GM18873 (cell line): ENCODE data around the gene HSD11B1.
A peak's percentile ranks its signal among the peaks of the same experiment; 100 is the strongest.

ENCODE experiments used
- ATAC-seq: cut with Tn5 transposase; IDR thresholded peaks from one replicate; pipeline ENCODE4 v1.9.1; 2021; ENCODE audit warnings: mild to moderate bottlenecking, moderate library complexity, moderate number of reproducible peaks; ENCODE audit not compliant: unreplicated experiment, low FRiP score

Gene HSD11B1

GRCh38 chr1:209751627-209752231 lies 47.1 kb downstream of the HSD11B1 start:
- peak; percentile 42 for ATAC-seq

DNA sequence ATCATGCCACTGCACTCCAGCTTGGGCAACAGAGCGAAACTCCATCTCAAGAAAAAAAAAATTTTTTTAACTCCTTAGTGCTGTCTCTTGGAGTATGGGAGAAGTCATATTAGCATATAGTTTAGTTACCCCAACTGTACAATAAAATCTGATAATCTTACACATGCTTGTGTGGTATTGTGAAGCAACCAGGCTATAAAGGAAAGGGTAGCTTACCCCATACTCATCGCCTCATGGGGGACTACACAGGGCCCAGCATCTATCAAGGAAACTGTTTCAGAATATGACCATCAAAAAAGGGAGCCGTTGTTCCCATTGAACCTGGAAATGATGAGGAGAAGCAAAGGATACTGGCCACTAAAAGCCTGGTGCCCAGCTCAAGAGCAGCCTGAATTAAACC lies 48.2 kb downstream of the HSD11B1 start:
- ATAC-seq: no peak

DNA sequence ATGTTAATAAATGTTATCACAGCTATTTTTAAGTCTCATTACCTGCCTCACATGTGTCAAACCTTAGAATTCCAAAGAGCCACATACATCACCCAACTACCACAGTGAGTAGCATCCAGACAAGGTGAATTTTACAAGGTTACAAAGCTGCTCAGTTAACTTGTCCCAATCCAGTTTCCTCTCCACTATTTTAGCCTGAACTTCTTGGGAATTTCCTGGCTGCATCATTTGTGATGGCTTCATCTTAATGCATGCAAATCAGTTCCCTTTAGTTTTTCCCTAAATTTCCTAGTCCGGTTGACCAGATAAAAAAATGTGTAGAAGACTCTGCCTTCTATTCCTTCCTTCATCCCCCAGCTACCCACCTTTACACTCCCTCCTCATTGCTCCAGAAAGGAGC lies 50.6 kb downstream of the HSD11B1 start:
- ATAC-seq: no peak

GRCh38 chr1:209755926-209756614 lies 51.4 kb downstream of the HSD11B1 start, which contains the start of gene TRAF3IP3:
Gene TRAF3IP3 (plus strand): TSS chr1:209756053. CDS start chr1:209760040, 3,987 bp downstream.
- ATAC-seq: peak; percentile 77

GRCh38 chr1:209756615-209757445 lies 52.2 kb downstream of the HSD11B1 start:
- no peak for ATAC-seq

DNA sequence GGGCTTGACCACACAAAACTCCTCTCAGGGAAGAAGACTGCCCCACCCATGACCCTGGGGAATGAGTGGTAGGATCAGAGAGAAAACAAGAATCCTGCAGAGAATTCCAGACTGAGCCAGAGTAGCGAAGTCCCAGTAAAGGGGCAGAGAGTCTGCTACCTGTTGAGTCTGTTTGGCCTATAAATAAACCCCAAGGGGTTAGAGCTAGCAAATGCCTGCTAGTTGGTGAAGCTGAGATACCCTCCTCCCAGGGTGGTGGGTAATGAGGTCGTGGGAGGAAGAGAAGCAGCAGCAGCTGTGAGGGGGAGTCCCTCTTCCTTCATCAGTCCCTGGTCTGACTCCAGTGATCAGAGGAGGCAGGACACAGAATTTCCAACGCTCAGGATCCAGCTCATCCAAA lies 53.8 kb downstream of the HSD11B1 start:
- ATAC-seq: no peak

- ATAC-seq: no peak
Measured at GRCh38 chr1:209759829-209760359, 55.2 kb downstream of the HSD11B1 start.

DNA sequence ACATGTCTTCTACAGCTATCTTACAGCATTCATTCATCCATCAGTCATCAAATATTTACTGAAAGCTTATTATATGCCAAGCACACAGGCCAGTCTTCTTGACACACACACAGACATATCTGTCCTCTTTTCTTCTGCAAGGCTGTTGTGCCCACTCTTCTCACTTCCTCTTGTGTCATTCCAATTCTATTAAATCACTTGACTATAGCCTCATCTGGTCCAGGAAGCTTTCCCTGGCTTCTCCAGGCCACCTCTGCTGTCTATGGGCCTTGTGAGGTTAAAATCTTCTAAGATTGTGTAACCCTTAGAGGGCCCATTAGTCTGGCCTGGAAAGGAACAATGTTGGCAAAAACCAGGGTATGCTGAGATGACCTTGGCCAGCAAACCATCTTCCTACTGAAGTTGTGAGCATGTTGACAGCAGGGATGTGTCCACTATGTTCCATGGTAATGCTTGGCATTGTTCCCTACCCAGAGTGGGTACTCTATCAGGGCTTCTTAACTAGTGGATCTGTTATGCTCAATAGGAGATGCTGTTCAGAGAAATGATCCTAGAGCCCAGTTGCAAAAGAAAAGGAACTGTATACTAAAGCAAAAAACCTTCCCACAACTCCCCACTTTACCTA lies 56.5 kb downstream of the HSD11B1 start:
- no peak for ATAC-seq

GRCh38 chr1:209766051-209766450 lies 61.4 kb downstream of the HSD11B1 start:
- no peak for ATAC-seq

DNA sequence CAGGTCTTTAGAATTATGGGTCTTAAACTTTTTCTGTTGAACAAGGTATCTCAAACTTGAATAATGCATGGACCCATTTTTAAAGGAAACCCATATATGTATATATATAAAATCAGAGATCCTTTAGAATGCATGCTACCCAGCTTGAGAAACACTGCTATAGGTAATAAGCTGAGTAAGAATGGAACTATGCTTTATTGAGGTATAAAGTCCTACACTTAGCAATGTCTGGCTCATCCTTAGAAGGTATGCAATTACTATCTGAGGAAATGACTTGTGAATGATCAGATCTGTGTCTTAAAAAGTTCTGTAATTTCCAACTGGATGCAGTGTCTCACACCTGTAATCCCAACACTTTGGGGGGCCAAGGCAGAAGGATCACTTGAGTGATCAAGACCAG lies 62.5 kb downstream of the HSD11B1 start:
- ATAC-seq: no peak

GRCh38 chr1:209767706-209768105 lies 63.1 kb downstream of the HSD11B1 start:
- no peak for ATAC-seq

DNA sequence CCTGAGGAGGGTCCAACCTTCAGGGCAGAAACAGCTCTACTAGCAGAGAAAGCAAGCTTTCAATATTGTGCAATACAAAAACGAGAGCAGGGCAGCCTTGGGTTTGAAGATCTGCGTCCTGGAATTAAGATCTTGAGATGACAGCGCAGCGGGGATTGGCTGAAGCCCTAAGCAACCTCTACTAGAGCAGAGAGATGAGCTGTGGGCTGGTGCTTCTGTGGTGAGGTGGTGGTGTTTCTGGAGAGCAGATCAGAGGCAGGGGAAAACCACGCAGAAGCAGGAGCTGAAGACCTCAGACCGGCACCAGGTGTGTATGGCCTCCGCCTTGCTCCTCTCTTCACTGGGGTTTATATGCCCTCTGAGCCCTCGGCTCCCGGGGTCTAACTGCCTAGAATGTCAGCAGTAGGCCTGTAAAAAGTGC lies 63.7 kb downstream of the HSD11B1 start:
- peak; percentile 90 for ATAC-seq

GRCh38 chr1:209769171-209769904 lies 64.7 kb downstream of the HSD11B1 start:
- peak; percentile 72 for ATAC-seq

- ATAC-seq: no peak
Measured at GRCh38 chr1:209769971-209770370, 65.3 kb downstream of the HSD11B1 start.

GRCh38 chr1:209770636-209771415 lies 66.2 kb downstream of the HSD11B1 start:
- ATAC-seq: no peak

DNA sequence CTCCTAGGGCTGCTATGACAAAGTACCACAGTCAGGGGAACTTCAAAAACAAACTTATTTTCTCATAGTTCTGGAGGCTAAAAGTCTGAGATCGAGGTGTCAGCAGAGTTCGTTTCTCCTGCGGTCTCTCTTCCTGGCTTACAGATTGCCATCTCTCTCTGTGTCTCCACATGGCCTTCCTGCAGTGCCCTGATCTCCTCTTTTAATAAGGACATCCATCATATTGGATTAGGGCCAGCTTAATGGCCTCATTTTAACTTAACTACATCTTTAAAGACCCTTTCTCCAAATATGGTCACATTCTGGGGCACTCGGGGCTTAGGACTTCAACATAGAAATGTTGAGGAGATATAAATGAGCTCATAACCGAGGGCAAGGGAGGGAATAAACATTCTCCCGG lies 67.5 kb downstream of the HSD11B1 start:
- ATAC-seq: no peak

DNA sequence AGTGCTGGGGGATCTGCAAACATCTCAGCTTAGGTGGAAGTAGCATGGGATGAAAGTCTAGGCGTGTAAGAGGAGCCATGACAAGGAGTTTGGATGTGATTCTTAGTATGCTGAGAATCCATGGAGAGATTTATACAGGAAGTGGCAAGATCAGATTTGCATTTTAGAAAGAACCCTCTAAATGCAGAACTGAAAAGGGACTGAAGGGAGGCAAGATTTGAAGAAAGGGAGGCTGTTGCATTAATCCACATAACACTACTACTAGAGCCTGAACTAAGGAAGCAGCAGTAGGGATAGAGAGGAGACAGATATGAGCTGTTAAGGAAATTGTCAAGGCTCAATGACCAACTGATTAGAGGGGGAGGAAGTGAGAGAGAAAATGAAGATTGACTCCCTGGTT lies 69.9 kb downstream of the HSD11B1 start:
- ATAC-seq: no peak

DNA sequence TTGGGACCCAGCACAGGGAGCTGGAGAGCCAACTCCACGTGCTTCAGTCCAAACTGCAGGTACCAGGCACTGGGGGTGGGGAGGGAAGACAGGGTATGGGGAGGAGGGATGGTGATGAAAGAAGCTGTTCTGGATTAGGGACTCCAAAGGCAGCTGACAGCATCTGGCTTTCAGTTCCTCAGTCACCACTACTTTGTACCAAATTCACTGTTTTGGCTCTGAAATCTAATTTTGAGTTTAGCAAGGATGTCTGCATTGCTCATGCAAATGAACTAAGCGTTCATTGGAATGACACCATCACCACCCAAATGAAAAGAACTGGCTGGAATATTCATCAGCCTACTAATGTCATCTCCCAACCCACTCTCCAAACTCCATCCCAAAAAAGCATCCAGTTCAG lies 71.0 kb downstream of the HSD11B1 start:
- ATAC-seq: no peak

DNA sequence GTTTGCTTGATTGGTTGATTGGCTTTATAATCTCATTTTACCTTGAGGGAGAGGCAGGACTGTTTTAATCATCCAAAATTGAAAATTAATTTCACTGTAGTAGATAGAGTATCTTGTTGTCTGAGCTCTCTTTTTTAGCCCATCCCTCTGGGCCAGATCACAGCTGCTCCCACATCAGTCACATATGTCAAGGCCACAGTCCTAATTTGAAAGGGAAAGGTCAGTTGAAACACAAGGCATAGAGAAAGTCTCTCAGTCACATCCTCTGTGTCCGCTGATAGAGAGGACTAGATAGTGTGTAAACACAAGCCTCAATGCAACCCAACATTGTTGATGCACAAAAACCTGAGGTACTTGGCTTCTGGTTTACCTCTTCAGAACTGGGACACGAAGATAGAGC lies 72.9 kb downstream of the HSD11B1 start:
- no peak for ATAC-seq
